KOPT-K1 (cell line): ENCODE measurements around the gene ZSCAN18.

ENCODE experiments used
- H3K27ac ChIP-seq: fragments of 200-600 bp; sonication (generic); 2 replicates; pipeline ENCODE4 v1.5.1; 2016; ENCODE audit warnings: antibody characterized with exemption, mild to moderate bottlenecking, low read depth, low read length; ENCODE audit not compliant: poor library complexity, severe bottlenecking
- H3K36me3 ChIP-seq: fragments of 200-600 bp; sonication (generic); 2 replicates; pipeline ENCODE4 v1.5.1; 2017; ENCODE audit warnings: antibody characterized with exemption, mild to moderate bottlenecking, low read length, moderate library complexity; ENCODE audit not compliant: insufficient read depth
- H3K9me3 ChIP-seq: fragments of 200-600 bp; sonication (generic); 2 replicates; pipeline ENCODE4 v1.5.1; 2017; ENCODE audit warnings: antibody characterized with exemption, low read length, mild to moderate bottlenecking; ENCODE audit not compliant: insufficient read depth, poor library complexity, severe bottlenecking

The ZSCAN18 gene

GRCh38 chr19:58040751-58041525 lies 57.1 kb downstream of the ZSCAN18 start:
- Histone ChIP-seq H3K36me3 (no peaks in the 10 kb centered on the region), H3K27ac (no peak overlapping the region), H3K9me3 (peaks cover 69% of the 10 kb centered on the region)

DNA sequence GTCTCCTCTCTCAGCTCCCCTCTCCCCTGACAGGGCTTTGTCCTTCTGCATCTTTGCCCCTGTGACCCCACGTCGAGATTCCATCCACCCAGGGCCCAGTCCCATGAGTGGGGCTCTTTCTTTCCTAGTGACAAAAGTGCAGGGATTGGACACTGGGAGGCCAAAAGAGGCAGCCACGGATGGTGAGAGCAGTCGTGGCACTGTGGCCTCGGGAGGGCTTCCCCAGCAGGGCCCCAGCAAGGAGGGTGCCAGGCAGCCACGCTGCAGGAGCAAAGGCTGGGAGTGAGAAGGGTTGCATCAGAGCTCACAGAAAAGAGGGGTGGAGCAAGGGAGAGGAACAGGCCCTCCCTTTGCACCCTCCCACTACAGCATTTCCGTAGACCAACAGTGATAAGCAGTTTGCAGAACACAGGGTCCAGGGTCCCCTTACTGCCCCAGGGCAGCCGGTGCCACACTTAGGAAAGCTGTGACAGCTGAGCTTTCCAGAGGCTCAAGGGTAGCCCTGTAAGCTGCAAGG lies 59.3 kb downstream of the ZSCAN18 start:
- H3K36me3 ChIP-seq: no peaks in the 10 kb centered on the region
- H3K9me3 ChIP-seq: peaks cover 73% of the 10 kb centered on the region
- H3K27ac ChIP-seq: no peak overlapping the region

DNA sequence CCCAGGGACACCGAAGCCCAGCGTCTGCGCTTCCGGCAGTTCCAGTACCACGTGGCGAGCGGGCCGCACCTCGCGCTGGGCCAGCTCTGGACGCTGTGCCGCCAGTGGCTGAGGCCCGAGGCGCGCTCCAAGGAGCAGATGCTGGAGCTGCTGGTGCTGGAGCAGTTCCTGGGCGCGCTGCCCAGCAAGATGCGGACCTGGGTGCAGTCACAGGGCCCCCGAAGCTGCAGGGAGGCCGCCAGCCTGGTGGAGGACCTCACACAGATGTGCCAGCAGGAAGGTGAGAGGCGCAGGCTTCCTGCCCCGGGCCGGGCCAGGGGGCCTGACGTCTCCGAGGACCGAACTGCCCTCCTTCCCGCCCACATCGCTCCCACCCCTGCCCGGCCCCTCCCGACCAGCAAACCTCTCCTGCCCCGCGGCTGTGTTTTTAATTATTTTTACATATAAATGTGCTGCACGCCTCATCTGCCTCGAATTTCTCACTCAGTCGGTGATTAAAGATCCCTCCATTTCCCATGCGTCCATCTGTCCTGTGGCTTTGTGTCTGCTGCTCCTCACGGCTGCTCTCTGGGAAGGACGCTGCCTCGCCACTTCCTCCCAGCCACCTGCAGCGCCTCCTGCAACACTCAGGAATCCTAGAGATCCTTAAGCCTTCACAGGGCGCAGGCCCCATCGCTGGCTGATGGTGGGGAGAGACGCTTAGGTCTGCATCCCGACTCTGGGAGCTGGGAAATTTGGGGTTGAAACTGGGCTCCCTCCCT lies 59.9 kb downstream of the ZSCAN18 start:
- Histone ChIP-seq H3K9me3 (peaks cover 73% of the 10 kb centered on the region), H3K27ac (no peak overlapping the region), H3K36me3 (no peaks in the 10 kb centered on the region)

DNA sequence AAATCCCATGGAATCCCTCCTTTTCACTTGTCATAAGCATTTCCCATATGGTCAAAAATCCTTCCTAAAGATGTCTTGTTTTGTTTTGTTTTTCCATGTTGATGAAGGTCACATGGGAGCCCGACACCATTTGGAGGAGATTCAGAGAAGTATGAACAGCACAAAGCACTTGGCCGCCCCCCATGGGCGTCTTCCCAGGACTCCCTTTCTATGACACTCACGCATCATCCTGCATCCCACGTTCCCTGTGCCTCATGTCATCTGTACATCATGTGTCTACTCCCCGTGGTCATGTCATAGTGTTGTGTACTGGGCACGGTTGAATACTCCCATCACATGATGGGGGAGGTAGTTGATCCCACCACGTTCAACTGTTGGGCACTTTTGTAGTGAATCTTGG lies 62.2 kb downstream of the ZSCAN18 start:
- no peak overlapping the region for H3K27ac ChIP-seq
- peaks cover 72% of the 10 kb centered on the region for H3K9me3 ChIP-seq
- H3K36me3 ChIP-seq: no peaks in the 10 kb centered on the region

DNA sequence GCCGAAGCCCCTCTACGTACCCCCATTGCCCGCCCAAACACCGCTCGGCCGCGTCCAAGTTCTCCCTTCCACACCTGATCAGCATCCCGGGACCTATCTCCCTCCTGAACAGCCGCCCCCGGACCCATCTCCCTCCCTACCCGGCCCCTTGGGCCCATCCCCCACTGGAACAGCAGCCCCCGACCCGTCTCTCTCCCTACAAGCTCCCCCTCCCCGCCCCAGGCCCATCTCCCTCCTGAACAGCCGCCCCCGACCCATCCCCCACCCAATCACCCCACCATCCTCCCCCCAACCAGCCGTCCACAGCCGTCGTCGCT lies 63.6 kb downstream of the ZSCAN18 start:
- H3K9me3 ChIP-seq: peaks cover 63% of the 10 kb centered on the region
- H3K27ac ChIP-seq: no peak overlapping the region
- H3K36me3 ChIP-seq: no peaks in the 10 kb centered on the region
